ENCODE data around the gene BAIAP2. TPM values are rescaled to one million over a fixed set of nuclear protein-coding genes. Genes with fewer than 3 reads are reported as not detected.

BAIAP2 gene
- total RNA-seq, 1 donor from 2014 or later = 26.2 TPM

DNA sequence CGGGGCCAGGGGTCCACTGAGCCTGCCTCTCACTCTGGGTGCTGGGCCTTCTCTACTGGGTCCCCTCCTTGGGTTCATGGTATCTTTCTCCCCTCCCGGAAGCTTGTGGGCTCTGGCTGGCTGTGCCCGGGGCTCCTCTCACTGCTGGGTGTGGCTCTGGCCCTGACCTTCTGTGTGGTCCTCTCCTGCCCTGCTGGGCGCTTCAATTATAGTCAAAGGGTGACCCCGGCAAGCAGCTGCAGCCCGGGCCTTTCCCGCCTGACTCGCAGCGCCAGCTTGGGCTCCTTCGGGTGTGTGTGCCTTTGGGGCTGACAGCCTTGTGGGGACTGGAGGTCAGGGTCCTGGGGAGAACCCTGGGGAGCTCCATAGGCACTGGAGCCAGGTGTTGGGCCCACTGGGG, 76.1 kb downstream of the BAIAP2 start:
- DNase-seq = no peak

DNA sequence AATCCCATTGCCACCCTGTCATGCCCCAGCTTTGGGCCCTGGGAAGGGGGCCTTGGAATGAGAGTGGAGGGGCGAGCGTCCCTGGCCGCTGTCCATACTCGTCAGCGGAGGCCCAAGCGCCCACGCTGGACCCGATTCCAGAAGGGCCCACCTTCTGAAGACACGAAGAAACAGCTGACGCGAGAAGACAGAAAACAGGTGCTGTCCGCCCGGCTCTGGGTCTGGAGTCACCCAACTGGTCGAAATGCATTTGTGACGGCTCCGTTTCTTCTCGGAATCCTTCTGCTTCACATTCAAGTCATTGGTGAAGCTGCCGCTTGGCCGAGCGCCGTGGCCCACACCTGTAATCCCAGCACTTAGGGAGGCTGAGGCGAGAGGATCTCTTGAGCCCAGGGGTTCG, 77.5 kb downstream of the BAIAP2 start:
- DNase-seq = no peak

DNA sequence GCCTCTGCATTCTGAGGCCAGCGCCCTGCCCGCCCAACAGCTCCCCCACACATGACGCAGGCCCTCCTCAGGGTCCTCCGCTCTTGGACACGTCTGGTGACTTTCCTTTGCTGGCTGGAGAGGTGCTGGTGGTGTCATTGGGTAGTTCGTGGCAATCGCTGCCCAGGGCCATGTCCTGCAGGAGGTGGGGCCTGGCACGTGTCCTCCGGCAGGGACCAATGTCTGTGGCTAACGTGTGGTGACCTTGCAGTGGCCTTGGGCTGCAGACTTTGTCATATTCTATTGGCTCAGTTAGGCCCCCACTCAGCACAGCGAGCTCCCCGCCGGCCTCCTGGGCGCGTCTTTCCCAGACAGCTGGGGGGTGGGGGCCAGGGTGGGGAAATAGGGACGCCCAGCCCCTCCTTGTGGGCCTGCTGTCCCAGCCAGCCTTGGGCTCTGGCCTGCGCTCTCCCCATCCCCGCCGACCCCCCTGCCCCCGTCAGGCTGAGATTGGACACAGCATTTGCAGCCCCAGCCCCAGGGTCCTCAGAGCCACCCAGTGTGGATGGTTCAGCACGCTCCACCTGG, 78.3 kb downstream of the BAIAP2 start:
- no peak for DNase-seq

DNA sequence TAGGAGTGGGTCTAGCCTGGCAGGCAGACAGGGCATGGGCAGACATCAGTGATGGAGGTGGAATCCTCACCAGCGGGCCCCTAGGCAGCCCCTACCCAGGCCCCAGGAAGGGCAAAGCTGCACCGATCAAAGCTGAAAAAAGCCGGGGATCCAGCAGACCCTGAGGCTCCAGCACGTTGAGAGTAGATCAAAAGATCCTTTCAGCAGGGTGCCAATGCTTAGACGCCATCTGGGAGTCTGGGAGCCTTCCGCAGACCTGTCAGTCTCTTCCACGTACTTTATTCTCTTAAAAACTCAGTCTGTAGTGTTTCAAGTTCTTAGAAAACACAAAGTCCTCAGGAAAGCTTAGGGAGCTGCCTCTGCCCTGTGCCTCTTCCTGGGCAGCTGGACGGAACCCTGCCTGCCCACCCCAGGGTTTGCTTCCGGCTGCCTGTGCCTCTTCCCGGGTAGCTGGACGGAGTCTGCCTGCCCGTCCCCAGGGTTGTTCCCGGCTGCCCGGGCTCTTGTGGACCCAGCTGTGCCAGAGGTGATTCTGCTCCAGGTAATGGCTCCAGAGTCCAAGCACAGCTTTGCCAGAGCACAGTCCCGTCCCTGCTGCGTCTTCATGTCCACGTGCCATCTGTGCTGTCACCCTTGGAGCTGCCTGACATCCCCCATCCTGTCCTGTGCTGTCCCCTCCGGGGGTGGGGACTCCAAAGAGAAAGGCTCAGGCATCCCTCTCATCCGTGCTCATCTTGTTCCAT, 79.6 kb downstream of the BAIAP2 start:
- no peak for DNase-seq

DNA sequence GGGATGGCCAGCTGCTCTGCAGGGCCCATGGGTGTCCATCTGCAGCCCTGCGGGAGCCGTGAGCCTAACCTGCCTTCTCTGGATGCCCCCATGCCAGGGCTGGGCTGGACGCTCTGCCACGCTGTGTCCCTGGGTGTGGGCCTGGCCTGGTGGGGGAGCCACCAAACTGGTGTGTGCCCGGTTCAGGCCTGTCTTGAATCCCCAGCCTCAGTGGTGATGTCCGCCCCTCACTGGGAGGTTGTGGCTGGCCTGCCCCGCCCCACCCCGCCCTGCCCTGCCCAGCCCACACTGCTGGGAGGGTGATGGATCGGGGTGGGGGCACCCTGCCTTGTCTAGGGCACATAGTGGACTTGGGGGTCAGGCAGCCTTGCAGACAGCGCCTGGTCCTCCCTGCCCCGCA, 80.3 kb downstream of the BAIAP2 start:
- DNase-seq = no peak

DNA sequence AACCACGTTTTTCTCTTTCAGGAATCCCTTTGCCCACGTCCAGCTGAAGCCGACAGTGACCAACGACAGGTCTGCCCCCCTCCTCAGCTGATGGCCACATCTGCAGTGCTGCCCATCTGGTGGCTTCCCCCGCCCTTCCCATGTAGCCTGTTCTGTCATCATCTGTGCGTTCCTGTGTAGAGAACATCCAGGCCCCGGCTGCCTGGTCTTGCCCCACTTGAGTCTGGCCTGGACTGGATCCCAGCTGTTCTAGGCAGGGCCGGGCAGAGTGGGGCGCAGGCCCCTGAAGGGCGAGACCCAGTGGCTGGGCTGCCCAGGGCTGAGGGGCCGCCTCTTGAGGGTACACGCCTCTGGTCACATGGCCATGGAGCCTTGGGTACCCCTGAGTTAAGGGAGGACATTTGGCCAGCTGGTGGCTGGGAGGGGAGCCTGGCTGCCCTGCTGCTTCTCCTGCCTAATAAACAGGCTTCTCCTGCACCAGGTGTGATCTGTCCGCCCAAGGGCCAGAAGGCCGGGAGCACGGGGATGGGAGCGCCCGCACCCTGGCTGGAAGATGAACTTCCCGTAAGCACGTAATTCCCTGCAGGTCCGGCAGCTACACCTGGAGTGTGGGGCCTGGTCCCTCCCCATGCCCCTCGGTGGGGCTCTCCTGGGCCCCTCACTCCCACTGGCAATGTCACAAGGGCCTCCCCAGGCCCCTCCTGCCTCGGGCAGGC, 81.0 kb downstream of the BAIAP2 start:
- peak; percentile 44 for DNase-seq

DNA sequence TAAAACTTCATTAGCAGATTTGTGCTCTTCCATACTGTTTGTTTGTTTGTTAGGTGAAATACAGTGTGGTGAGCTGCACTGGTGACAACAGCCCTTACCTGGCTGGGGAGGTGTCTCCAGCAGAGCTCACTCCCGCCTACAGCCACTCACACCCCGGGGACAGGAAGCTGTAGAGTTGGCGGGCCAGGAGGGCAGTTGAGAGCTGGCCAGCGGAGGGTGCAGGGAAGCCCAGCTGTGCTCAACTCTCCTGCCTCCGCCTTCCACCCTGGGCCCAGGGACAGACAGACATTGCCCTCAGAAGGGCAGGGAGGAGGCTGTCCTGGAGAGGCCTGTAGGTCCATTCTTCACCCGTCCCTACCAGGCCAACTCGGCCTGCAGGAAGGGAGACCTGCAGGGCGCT, 81.8 kb downstream of the BAIAP2 start:
- no peak for DNase-seq

DNA sequence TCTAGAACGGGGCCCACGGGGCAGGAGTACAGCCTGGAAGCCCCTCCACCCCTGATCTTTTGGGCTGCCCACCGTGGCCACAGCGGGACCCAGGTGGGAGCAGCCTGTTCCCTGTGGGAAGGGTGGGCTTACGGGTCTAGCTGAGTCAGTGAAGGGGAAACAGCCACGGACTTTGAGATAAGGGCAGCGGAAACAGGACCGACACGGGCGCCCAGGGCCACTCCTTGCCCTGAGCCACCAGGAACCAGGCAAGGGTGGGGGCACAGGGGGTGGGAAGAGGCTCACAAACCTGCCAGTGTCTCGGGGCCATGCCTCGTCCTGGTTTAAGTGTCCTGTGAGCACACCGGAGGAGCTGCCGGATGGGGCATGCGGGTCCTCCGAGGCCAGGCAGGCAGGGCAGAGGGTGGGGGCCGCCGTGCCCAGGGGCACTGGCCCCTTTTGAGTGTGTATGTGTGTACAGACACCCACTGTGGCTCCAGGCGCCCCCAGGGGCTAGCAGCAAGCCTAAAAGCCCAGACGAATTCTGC, 82.8 kb downstream of the BAIAP2 start:
- DNase-seq = no peak

DNA sequence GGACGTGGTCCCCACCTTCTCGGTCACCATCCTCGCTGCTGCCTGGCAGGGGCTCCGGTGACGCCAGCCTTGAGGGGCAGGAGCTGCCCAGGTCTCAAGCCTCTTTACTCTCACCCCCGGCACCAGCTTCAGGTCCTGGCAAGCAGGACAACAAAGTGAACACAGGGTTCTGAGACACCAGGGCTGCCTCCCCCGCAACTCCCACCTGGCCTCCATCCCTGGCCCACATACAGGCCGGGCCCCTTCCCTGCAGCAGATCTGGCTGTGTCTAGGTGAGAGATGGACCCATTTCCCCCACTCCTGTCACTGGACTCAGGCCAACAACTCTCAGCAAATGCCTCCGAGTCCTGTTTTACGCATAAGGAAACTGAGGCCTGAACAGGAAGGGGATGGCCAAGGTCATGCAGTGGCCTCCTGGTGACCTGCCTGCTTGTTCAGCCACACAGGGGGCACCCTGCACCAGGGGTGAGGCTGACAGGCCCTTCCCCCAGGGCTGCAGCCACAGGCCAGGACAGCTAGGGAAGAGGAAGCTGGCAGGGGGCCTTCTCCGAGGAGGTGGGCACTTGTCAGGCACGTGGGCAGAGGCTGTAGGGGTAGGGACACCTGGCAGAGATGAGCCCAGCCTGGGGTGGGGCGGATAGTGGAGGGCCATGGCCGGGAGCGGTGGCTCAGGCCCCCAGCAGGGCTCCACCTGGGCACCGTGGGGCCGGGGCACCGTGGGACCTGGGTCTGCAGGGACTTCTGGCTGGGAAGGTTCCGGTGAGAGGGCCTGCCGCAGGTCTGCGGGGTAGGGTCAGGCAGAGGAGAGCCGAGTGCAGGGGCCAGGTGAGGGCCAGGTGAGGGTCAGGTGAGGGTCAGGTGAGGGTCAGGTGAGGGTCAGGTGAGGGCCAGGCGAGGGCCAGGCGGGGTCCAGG, 83.6 kb downstream of the BAIAP2 start:
- no peak for DNase-seq

DNA sequence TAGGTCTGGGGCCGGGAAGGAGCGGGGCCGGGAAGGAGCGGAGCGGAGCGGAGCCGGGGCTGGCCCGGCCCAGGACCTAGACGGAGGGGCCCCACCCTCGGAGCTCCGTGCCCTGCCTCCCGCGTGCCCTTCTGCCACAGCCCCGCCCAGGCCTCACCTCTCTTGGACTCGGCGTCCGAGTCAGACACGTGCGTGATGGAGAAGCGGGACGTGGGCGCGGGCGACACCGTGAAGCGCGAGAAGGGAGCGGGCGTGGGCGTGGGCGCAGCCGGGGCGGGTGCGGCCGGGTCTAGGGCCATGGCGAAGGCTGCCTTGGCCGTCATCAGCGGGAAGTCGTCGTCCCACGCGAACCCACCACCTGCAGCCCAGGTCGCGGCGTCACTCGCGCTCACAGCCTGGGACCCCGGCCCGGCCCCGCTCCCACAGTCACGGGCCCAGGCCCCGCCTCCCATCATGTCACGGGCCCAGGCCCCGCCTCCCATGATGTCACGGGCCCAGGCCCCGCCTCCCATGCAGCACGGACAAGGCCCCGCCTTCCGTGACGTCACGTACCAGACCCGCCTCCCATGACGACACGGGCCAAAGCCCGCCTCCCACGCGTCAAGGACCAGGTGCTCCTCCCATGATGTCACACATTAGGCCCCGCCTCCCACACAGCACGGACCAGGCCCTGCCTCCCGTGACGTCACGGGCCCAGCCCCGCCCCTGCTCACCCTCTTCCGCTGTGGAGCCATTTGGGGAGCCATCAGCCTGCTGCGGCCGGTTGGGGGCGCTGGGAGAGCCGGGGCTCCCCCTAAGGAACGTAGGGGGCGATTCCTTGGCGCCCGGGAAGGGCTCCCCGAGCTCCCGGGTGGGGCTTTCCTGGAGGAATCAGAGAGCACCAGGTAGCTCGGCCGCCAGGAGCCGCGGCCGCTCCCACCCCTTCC, 84.5 kb downstream of the BAIAP2 start:
- peak; percentile 91 for DNase-seq

DNA sequence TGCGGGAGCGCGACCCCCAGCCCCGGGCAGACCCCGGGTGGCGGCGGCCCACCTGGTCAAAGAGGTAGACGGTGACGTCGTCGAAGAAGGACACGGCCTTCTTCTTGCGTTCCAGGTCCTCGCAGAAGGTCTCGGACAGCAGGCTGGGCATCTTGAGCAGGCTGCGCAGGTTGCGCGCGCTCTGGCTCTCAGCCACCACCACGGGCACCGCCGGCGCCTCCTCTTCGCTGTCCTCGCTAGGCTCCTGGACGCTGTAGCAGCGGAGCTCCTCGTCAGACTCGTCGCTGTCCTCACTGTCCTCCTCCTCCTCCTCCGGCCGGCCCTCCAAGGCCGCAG, 85.2 kb downstream of the BAIAP2 start:
- DNase-seq = no peak

DNA sequence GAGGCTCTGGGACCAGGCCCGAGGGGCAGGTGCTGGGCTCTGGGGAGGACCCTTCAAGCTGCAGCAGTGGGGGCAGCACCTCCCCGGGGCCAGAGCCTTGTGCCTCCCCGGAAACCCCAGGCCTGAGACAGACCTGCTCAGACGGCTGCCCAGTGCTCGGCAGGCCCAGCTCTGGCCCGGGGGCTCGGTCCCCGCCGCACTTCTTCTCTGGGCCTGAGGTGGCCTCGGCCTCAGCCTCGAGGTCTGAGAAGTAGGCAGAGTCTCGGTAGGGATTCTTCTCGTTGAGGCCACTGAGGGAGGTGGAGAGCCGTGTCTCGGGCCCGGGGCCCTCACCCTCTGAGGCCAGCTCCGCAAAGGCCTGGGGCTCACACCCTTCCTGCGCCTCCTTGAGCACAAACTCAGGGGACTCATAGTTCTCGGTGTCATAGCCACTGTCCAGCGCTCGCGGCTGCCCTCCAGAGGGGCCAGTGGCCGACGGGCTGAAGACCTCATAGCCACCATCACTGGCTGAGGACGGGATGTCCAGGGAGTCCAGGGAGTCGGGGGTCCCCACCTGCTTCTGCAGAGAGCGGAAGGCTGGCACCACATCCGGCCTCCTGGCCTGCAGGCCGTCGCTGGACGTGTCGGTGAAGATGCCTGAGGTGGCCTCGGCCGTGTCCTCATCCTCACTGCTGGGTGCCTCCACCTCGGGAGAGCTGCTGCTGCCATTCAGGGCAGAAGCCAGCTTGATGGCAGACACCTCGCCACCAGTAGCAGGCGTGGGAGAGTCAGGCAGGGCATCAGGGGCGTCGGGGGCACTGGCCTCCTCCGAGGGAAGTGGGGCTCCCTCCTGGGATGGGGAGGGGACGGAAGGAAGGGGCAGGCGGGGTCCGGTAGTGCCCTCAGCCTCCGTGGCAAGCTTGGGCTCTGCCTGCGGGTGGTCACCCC, 86.0 kb downstream of the BAIAP2 start:
- no peak for DNase-seq

DNA sequence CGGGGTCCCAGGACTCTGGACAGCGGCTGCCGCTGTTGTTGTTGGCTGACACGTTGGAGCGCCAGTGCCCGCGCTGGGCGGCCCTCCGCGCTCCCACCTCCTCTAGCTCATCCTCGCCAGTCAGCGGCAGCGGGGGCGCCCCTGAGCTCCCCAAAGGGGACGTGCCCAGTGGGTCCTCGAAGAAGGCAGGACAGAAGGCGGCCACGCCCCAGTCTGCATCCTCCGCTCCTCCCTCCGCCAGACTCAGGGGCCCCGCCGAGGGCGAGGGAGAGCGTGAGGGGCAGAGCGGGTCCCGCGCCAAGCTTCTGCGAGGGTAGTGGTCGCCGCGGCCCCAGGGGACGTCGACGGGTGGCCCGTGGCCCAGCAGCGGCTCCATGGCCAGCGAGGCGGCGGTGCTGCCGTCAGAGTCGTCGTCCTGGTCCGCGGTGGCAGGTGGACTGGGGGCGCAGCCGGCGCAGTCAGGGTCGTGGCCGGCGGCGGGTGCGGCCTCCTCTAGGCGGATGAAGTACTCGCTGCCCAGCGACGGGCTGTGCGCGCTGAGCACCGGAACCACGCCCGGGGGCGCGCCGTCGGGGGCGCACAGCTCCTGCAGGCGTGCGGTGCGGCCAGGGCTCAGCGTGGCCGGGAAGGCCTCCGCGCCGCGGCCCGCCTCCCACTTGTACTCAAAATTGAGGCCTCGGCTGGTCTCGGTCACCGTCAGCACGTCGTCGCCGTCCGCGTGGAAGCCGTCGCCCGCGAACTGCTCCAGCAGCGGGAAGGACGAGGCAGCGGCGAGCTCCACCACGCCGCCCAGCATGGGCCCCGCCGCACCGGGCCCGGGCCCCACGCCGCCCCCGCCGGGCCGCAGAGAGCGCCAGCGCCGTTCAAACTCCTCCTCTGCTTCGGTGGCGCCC, 87.1 kb downstream of the BAIAP2 start:
- DNase-seq = no peak

DNA sequence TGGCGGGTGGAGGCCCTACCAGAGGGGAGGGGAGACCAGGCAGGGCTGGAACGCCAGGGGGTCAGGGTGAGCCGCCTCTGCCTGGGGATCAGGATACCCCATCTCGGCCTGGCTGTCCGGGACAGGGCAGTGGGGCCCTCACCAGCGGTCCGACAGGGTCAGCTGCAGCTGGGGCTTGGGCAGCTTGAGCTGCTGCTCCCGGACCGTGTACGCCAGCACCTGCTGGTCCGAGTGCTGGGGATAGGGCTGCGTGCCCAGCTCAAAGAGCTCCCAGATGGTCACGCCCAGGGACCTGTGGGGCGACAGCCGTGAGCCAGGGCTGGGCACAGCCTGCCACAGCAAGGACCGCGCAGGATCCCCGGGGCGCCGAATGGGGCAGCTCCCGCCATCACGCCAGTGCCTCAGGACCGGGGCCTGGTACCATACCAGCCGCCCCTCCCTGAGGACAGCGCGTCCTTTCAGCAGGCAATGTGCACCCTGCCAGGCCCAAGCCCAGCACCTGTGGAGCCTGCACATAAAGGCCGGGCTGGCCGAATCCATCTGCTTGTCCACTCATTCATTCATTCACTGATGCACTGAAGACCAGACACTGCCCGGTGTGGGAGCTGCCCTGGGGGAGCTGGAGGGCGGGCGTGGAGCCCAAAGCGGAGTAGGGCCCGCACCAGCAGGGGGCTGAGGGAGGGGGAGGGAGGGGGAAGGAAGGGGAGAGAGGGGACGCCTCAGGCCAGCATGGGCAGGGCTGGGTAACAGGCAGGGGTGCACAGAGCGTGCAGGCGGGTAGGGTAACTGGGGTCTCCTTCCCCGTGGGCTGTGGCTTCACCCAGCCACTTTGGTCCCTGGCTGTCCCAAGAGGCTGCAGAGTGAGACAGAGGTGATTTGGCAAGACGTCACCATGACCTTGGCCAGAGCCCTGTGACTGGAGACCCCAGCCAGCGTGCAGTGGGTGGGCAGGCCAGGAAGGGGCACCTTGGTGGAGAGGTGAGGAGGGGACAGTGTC, 88.4 kb downstream of the BAIAP2 start:
- DNase-seq = no peak

DNA sequence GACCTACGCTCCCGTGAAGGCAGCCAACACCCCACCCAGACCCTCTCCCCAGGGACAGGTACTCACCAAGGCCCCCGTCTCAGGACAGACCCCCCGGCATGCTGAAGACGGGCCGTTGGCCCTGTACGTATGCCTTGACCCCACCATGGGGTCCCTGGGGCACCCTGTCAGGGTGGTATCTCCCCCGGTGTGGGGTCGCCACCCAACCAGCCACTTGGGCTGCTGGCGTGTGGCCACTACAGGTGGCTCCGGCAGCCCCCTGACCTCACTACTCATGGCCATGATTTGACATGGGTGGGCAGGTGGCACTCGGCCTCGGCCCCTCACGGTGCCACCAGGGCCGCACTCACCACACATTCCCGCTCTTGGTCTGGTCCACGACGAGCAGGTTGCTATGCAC, 89.4 kb downstream of the BAIAP2 start:
- no peak for DNase-seq

DNA sequence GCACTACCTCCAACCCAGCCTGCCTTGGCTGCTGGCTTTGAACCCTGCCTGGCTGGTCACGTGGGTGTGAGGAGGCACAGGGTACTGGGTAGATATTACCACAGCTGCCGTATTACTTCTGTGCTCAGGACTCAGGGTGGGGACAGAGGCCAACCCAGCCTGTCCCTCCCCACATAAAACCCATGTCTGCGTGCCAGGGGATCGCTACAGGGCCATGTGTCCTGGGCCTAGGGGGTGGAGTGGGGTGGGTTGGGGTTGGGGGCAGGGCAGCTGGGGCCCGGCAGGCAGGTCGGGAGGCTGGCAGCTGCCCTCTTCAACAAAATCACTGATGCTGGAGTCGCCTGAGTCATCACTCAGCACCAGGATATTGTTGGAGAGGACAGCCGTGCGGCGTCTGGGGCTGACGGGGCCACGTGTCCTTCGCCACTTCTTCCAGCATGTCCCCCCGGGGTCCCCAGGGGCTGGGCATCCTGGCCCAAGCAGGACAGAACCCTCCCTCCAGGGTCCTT, 90.7 kb downstream of the BAIAP2 start:
- DNase-seq = peak; percentile 31

DNA sequence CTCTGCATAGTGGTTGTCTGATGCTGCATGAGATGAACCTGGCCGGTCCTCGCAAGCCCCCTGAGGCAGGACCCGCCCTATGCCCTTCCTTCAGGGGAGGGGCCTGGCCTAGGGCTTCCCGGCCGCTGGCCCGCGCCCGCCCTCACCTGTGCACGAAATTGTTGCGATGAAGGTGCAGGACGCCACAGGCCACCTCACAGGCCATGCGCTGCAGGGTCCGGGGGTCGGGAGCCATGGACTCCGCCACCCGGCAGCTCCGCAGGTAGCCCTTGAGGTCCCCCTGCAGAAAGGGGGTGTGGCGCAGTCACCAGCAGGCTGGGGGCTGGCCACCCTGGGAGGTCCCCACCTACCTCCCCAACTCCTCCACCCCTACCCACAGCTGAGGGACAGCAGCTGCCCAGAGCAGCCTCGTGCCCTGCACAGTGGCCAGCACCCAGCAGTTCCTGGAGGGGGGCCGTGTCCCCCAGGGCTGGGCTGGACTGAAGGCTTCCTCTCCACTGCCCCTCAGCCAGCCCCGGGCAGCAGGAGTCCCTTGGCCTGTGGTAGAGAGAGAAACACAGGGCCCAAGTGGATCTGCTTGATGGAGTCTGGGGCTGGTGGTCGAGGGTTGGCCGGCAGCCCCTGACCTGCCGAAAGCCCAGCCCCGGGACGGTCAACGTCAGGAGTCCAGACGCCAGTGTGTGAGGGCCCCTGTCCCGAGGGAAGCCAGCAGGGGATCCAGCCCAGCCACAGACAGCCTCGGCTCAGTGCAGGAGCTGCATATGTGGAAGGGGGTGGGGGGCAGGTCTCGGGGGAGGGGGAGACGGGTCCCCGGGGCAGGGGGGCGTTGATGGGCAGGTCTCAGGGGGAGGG, 91.6 kb downstream of the BAIAP2 start:
- peak; percentile 29 for DNase-seq

Data from occipital lobe (tissue), 2 donors.